ENCODE results near the gene FMN1. TPM values are rescaled to one million over a fixed set of nuclear protein-coding genes. Genes with fewer than 3 reads are reported as not detected.

Gene FMN1
- total and polyA plus RNA-seq, 2 of the 8 experiments (the other 6 are each of a cell fraction or from before 2014, with no cell fraction given), result 0.27 to 3.7 TPM

DNA sequence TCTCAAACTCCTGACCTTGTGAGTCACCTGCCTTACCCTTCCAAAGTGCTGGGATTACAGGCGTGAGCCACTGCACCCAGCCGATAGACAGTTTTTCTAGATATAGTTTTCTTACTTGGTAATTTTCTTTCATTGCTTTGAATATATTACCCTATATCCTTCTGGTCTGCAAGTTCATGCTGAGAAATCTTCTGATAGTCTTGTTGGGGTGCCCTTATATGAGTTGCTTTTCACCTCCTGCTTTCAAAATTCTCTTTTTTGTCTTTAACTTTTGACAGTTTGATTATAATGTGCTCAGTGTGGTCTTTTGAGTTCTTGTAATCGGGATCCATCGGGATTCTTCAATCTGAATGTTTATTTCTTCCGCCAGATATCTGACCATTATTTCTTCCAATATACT, 259.4 kb downstream of the FMN1 start (continued):
- TF ChIP-seq FOSL1 (IDR thresholded peaks at IDR 0.05; ENCODE audit: insufficient read depth, low read depth, low read length) (no peak), YY1 (IDR thresholded peaks at IDR 0.05; ENCODE audit: low read depth, low read length) (no peak), ASH2L (IDR thresholded peaks at IDR 0.05; ENCODE audit: low read length) (no peak), KDM4A (IDR thresholded peaks at IDR 0.05; ENCODE audit: low read depth, low read length, severe bottlenecking) (no peak)
